K562 (cell line): ENCODE results near the gene CIB1. TPM values are rescaled to one million over a fixed set of nuclear protein-coding genes. Genes with fewer than 3 reads are reported as not detected.

Source experiments
- ADNP ChIP-seq: fragments of 200-800 bp; sonication (Bioruptor generic); IDR thresholded peaks from 2 replicates; pipeline ENCODE4 v1.6.1; 2016; ENCODE audit warnings: missing genetic modification characterization, missing compliant biosample characterization
- ARID1B ChIP-seq: fragments of 450-650 bp; IDR thresholded peaks from 2 replicates; pipeline ENCODE4 v1.6.1; 2016; ENCODE audit warnings: antibody characterized with exemption, mild to moderate bottlenecking, inconsistent platforms
- CEBPB ChIP-seq: fragments of 450-650 bp; IDR thresholded peaks from 2 replicates; pipeline ENCODE4 v1.6.1; 2016; ENCODE audit warnings: missing genetic modification characterization, missing compliant biosample characterization
- CSDE1 ChIP-seq, 2 experiments: fragments of 450-650 bp; IDR thresholded peaks; 2 replicates each; pipeline ENCODE4 v1.6.1; 2016; ENCODE audit warnings: mild to moderate bottlenecking in 1 of 2
- DDX20 ChIP-seq: fragments of 450-650 bp; IDR thresholded peaks from 2 replicates; pipeline ENCODE4 v1.6.1; 2016; ENCODE audit warnings: missing genetic modification characterization, low read depth, mild to moderate bottlenecking, missing compliant biosample characterization, moderate library complexity
- ELF1 ChIP-seq: fragments of 200-800 bp; sonication (Bioruptor generic); IDR thresholded peaks from 2 replicates; pipeline ENCODE4 v1.6.1; 2016; ENCODE audit warnings: missing genetic modification characterization, missing compliant biosample characterization
- HMG20B ChIP-seq: fragments of 250-450 bp; sonication (Bioruptor Pico); IDR thresholded peaks from 2 replicates; pipeline ENCODE4 v1.5.0; 2021; ENCODE audit warnings: mild to moderate bottlenecking
- JUN ChIP-seq, 2 experiments: sonication (generic) in 1 of 2; formaldehyde crosslinking in 1 of 2; IDR thresholded peaks; 2 replicates each; pipeline versions ENCODE4 v1.6.1 to v1.8.0; 2012 to 2022; ENCODE audit warnings: borderline replicate concordance in 2 of 2, mild to moderate bottlenecking in 2 of 2, improper control_type of control experiment in 1 of 2, low read depth in 1 of 2, low read length in 1 of 2, missing genetic modification reagents in 1 of 2
- KDM4B ChIP-seq, 2 experiments: fragments of 450-650 bp in 1 of 2; sonication (generic) in 1 of 2; IDR thresholded peaks; 2 replicates each; pipeline ENCODE4 v1.6.1; 2016 to 2017; ENCODE audit warnings: borderline replicate concordance in 2 of 2, antibody characterized with exemption in 1 of 2, low read depth in 1 of 2, mild to moderate bottlenecking in 1 of 2
- MTA3 ChIP-seq: fragments of 450-650 bp; formaldehyde crosslinking; IDR thresholded peaks from 2 replicates; pipeline ENCODE4 v1.6.1; 2017; ENCODE audit warnings: mild to moderate bottlenecking, borderline replicate concordance
- NCOA1 ChIP-seq: fragments of 450-650 bp; IDR thresholded peaks from 2 replicates; pipeline ENCODE4 v1.6.1; 2016; ENCODE audit warnings: low read depth
- PHF8 ChIP-seq: fragments of 200-600 bp; sonication (generic); IDR thresholded peaks from 2 replicates; pipeline ENCODE4 v1.6.1; 2012; ENCODE audit warnings: mixed run types, mild to moderate bottlenecking, inconsistent platforms, low read length, moderate library complexity, borderline replicate concordance
- POLR2G ChIP-seq: fragments of 200-400 bp; formaldehyde crosslinking; IDR thresholded peaks from 2 replicates; pipeline ENCODE4 v1.6.1; 2017; ENCODE audit warnings: low read depth, mild to moderate bottlenecking, antibody characterized with exemption, low read length, moderate library complexity
- PRPF4 ChIP-seq: fragments of 200-400 bp; formaldehyde crosslinking; IDR thresholded peaks from one replicate; pipeline ENCODE4 v1.6.1; 2017; ENCODE audit warnings: low read length, low read depth, mild to moderate bottlenecking; ENCODE audit not compliant: insufficient read depth, poor library complexity, severe bottlenecking
- RFX7 ChIP-seq: fragments of 250-450 bp; sonication (Bioruptor Pico); IDR thresholded peaks from 2 replicates; pipeline ENCODE4 v1.5.1; 2021; ENCODE audit warnings: mild to moderate bottlenecking
- SMARCE1 ChIP-seq: fragments of 450-650 bp; IDR thresholded peaks from 2 replicates; pipeline ENCODE4 v1.7.1; 2016; ENCODE audit warnings: mild to moderate bottlenecking
- TARDBP ChIP-seq: fragments of 450-650 bp; IDR thresholded peaks from 2 replicates; pipeline ENCODE4 v1.6.1; 2016
- YBX1 ChIP-seq: fragments of 450-650 bp; IDR thresholded peaks from 2 replicates; pipeline ENCODE4 v1.7.1; 2016; ENCODE audit warnings: mild to moderate bottlenecking
- ZNF584 ChIP-seq: fragments of 200-800 bp; sonication (Bioruptor generic); IDR thresholded peaks from 2 replicates; pipeline ENCODE4 v1.6.1; 2016; ENCODE audit warnings: low read depth, mild to moderate bottlenecking, missing genetic modification characterization, missing compliant biosample characterization
- ZNF77 ChIP-seq: fragments of 250-450 bp; sonication (Bioruptor Pico); IDR thresholded peaks from 2 replicates; pipeline ENCODE4 v1.5.0; 2020
- ZSCAN29 ChIP-seq: fragments of 450-650 bp; IDR thresholded peaks from 2 replicates; pipeline ENCODE4 v1.6.1; 2017
- polyA plus RNA-seq, 8 experiments: library from polyadenylated mRNA; depleted of rRNA in 4 of 8; stranded (reverse) in 5 of 8; unstranded in 3 of 8; fragments of >200 nt; fragmentation: Nextera tagmentation in 2 of 8; fragmentation: Illumina TruSeq in 1 of 8; extraction: Ambion mirVana in 2 of 8; extraction: Trizol in 1 of 8; gene quantifications; 2 replicates each; pipeline versions ENCODE4 v1.2.1 to v1.2.3, GENCODE V29; 2011 to 2014; ENCODE audit warnings: inconsistent platforms in 1 of 8, missing spikeins in 1 of 8
- total RNA-seq, 7 experiments: library from RNA; depleted of rRNA in 6 of 7; stranded (reverse); fragments of >200 nt in 6 of 7; fragmentation: Illumina TruSeq in 2 of 7; extraction: Trizol in 2 of 7; gene quantifications; 2 replicates each; pipeline versions ENCODE4 v1.2.1 to v1.2.3, GENCODE V29; 2011 to 2021; ENCODE audit warnings: low replicate concordance in 1 of 7
- TF ChIP-seq, protein P1 (sequence below): fragments of 250-450 bp; sonication (Bioruptor Pico); IDR thresholded peaks from 2 replicates; pipeline ENCODE4 v1.4.0; 2020; ENCODE audit warnings: mild to moderate bottlenecking
- TF ChIP-seq, protein P2 (sequence below): sonication (generic); formaldehyde crosslinking; IDR thresholded peaks from 2 replicates; pipeline ENCODE4 v1.8.1; 2023; ENCODE audit warnings: mild to moderate bottlenecking, missing genetic modification reagents
- TF ChIP-seq, protein P3 (sequence below), 3 experiments: IDR thresholded peaks in 2 of 3; conservative IDR thresholded peaks in 1 of 3; 2 replicates each; pipeline ENCODE4 v1.5.1; 2011 to 2012; ENCODE audit warnings: low read length in 3 of 3, mild to moderate bottlenecking in 3 of 3, control low read depth in 2 of 3, improper control_type of control experiment in 1 of 3, inconsistent platforms in 1 of 3, low read depth in 1 of 3, mixed read lengths in 1 of 3, moderate library complexity in 1 of 3; ENCODE audit not compliant: insufficient read depth in 2 of 3
- TF ChIP-seq, protein P4 (sequence below): IDR thresholded peaks from 2 replicates; pipeline ENCODE4 v1.6.1; 2016; ENCODE audit warnings: missing genetic modification characterization, missing compliant biosample characterization

Gene CIB1
- total and polyA plus RNA-seq, 9 of the 15 experiments (the other 6 are each of a cell fraction or from before 2014, with no cell fraction given): 14.9 to 136 (median 64.5) TPM

- TF ChIP-seq, protein P1, sequence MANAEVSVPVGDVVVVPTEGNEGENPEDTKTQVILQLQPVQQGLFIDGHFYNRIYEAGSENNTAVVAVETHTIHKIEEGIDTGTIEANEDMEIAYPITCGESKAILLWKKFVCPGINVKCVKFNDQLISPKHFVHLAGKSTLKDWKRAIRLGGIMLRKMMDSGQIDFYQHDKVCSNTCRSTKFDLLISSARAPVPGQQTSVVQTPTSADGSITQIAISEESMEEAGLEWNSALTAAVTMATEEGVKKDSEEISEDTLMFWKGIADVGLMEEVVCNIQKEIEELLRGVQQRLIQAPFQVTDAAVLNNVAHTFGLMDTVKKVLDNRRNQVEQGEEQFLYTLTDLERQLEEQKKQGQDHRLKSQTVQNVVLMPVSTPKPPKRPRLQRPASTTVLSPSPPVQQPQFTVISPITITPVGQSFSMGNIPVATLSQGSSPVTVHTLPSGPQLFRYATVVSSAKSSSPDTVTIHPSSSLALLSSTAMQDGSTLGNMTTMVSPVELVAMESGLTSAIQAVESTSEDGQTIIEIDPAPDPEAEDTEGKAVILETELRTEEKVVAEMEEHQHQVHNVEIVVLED (CRISPR knock-in tag): no peak
- TF ChIP-seq KDM4B (IDR thresholded peaks at IDR 0.05; ENCODE audit: borderline replicate concordance in 2 of 2, low read depth in 1 of 2): no peak
- no peak for TF ChIP-seq POLR2G
- no peak for TF ChIP-seq ZNF77 (CRISPR knock-in tag)
- no peak for TF ChIP-seq ARID1B
- 0 out of 2 replicates have a peak, but pooled peaks have one; percentile 36 for TF ChIP-seq ZSCAN29
- no peak for TF ChIP-seq CSDE1 (IDR thresholded peaks at IDR 0.05)
- TF ChIP-seq PHF8: no peak
- TF ChIP-seq CEBPB: no peak
- TF ChIP-seq MTA3: 0 out of 2 replicates have a peak, but pooled peaks have one; percentile 19
- TF ChIP-seq DDX20 (tag): no peak
- TF ChIP-seq ZNF584 (CRISPR knock-in tag): no peak
- no peak for TF ChIP-seq ELF1 (tag)
- no peak for TF ChIP-seq HMG20B (CRISPR knock-in tag)
- TF ChIP-seq, protein P2, sequence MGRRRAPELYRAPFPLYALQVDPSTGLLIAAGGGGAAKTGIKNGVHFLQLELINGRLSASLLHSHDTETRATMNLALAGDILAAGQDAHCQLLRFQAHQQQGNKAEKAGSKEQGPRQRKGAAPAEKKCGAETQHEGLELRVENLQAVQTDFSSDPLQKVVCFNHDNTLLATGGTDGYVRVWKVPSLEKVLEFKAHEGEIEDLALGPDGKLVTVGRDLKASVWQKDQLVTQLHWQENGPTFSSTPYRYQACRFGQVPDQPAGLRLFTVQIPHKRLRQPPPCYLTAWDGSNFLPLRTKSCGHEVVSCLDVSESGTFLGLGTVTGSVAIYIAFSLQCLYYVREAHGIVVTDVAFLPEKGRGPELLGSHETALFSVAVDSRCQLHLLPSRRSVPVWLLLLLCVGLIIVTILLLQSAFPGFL (CRISPR knock-in tag): no peak
- TF ChIP-seq JUN (IDR thresholded peaks at IDR 0.05; ENCODE audit: borderline replicate concordance, low read depth, low read length): no peak
- TF ChIP-seq JUN (CRISPR knock-in tag; IDR thresholded peaks at IDR 0.05; ENCODE audit: borderline replicate concordance): no peak
- no peak for TF ChIP-seq TARDBP
- TF ChIP-seq, protein P3, sequence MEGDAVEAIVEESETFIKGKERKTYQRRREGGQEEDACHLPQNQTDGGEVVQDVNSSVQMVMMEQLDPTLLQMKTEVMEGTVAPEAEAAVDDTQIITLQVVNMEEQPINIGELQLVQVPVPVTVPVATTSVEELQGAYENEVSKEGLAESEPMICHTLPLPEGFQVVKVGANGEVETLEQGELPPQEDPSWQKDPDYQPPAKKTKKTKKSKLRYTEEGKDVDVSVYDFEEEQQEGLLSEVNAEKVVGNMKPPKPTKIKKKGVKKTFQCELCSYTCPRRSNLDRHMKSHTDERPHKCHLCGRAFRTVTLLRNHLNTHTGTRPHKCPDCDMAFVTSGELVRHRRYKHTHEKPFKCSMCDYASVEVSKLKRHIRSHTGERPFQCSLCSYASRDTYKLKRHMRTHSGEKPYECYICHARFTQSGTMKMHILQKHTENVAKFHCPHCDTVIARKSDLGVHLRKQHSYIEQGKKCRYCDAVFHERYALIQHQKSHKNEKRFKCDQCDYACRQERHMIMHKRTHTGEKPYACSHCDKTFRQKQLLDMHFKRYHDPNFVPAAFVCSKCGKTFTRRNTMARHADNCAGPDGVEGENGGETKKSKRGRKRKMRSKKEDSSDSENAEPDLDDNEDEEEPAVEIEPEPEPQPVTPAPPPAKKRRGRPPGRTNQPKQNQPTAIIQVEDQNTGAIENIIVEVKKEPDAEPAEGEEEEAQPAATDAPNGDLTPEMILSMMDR (IDR thresholded peaks at IDR 0.05 in 2 of 3, conservative IDR thresholded peaks at IDR 0.05 in 1 of 3; ENCODE audit: insufficient read depth in 2 of 3, low read depth in 1 of 3, low read length in 3 of 3): peak; percentile 64 to 70 (median 69)
- no peak for TF ChIP-seq ADNP
- no peak for TF ChIP-seq PRPF4
- TF ChIP-seq RFX7 (CRISPR knock-in tag): no peak
- TF ChIP-seq, protein P4, sequence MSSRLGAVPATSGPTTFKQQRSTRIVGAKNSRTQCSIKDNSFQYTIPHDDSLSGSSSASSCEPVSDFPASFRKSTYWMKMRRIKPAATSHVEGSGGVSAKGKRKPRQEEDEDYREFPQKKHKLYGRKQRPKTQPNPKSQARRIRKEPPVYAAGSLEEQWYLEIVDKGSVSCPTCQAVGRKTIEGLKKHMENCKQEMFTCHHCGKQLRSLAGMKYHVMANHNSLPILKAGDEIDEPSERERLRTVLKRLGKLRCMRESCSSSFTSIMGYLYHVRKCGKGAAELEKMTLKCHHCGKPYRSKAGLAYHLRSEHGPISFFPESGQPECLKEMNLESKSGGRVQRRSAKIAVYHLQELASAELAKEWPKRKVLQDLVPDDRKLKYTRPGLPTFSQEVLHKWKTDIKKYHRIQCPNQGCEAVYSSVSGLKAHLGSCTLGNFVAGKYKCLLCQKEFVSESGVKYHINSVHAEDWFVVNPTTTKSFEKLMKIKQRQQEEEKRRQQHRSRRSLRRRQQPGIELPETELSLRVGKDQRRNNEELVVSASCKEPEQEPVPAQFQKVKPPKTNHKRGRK: 0 out of 2 replicates have a peak, but pooled peaks have one; percentile 3
- TF ChIP-seq SMARCE1: peak; percentile 41; the same call in 1 of the 2 replicates
- no peak for TF ChIP-seq YBX1
- no peak for TF ChIP-seq NCOA1
Measured at GRCh38 chr15:90232941-90233386, 777 bp downstream of the CIB1 start (continued).
